Stimulated activated CD8-positive, alpha-beta memory T cell treated with anti-CD3 and anti-CD28 coated beads, Interleukin-4, amount 100 ng/mL, for 4 hours (primary cell): ENCODE measurements around the gene TGFB1I1.
"Not testable (repeated sequence)": the region's sequence is repeated elsewhere in the genome, so short reads cannot be mapped to it uniquely, and the experiment has no call there.

ENCODE experiments used
- DNase-seq, 2 donors: peaks; one replicate each; pipeline ENCODE4 v3.0.0-alpha.2; 2020; ENCODE audit warnings: low read depth in 2 of 2, low spot score in 1 of 2

The TGFB1I1 gene

GRCh38 chr16:31508706-31509195 lies 36.8 kb downstream of the TGFB1I1 start:
- no peak for DNase-seq

- no peak for DNase-seq
Observed at GRCh38 chr16:31513126-31513525, 41.2 kb downstream of the TGFB1I1 start.

DNA sequence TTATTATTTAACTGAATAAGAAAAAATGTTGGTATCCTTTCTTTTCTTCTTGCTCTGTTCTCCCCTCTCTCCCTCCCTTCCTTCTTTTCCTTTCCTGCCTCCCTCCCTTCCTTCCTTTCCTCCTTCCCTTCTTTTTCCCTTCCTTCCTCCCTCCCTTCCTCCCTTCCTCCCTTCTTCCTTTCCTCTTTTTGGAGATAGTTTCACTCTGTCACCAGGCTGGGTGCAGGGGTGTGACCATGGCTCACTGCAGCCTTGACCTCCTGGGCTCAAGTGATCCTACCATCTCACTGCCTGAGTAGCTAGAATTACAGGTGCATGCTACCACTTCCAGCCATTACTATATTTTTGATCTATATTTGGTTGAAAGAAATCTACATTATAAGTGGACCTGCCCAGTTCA lies 41.9 kb downstream of the TGFB1I1 start:
- no peak for DNase-seq

- no peak for DNase-seq
Observed at GRCh38 chr16:31517800-31518402, 45.9 kb downstream of the TGFB1I1 start.

DNA sequence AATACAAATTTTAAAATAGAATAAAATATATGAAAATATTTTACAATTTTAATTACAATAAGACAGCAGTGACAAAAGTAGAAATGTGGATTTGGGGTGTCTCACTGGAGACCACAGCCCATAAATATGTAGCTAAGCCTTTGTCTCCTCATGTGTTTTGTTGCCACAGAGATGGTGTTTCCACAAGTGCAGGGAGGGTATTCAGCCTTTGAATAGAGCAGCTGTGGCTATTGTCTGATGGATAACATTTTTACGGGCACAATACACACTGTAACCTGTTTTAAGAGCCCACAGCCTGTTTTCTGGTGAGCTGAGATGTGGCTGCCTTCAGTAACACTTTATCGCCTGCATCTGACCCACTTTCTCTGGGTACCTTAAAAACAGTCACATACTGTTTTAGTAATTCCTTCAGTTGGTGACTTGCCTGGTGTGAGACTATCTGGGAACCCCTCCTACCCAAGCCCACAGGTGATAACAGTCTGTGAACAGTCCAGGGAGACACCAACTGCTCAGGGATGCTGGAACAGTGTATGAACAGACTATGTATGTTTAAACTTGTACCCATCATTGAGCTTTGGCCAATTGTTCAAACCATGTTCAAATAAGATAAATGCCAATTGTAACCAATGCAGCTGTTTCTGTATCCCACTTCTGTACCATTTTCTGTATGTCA lies 47.9 kb downstream of the TGFB1I1 start:
- no peak for DNase-seq

DNA sequence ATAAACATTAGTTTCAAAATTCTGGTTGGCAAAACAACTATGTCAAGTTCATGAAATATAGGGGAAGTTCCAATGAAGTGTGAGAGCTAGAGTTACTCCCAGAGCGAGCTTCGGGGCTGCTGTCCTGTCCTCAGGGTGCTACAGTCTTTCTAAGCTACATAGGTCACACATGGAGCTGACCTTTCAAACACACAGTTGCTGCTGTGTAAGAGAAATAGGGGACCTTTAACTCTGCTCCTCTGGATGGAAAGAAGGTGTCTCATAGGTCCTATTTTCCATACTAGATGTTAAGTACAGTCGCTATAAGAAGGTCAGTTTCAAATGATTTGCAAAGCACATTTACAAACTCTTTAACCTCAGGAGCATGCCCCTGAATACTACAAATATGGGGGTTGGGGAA lies 49.4 kb downstream of the TGFB1I1 start:
- DNase-seq: no peak

DNA sequence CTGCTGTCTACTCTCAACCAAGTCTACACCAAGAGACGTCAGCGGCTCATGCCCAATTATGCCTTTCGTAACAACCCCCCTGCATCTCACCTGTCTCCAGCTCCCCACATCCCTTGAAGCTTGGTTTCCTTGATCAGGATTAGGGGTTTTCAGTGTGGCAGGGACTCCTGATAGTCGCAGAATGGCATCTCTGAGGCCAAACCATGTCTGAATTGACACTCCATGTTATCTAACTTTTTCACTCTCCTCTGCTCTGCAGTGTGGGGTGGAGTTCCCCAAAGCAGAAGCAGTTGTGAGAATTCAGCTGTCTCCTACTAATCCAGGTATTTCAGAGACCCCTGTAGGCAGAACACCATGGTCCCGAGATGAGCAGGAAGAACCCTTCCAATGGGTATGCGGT lies 50.1 kb downstream of the TGFB1I1 start:
- DNase-seq: no peak

GRCh38 chr16:31523768-31524167 lies 51.8 kb downstream of the TGFB1I1 start:
- not testable (repeated sequence) for DNase-seq

DNA sequence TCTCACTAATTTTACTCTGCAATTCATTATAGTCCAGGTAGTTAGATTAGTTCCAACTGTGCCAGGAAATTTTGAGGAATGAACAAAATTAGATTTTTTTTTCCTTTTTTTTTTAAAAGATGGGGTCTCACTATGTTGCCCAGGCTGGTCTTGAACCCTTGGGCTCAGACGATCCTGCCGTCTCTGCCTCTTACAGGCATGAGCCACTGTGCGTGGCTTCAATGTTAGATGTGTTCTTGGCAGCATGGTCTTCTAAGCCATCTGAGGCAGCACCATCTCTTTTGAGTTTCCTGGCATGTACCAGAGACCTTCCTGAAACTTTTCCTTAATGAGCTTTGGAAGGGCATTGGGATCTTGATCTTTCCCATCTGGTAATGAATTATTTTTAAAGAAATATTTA lies 53.2 kb downstream of the TGFB1I1 start:
- no peak for DNase-seq
